Brain pericyte (primary cell): Measurements from ENCODE around the gene PER3.

Experiments
- DNase-seq: peaks from one replicate; pipeline ENCODE4 v3.0.0-alpha.2; 2012; ENCODE audit warnings: low read depth, low spot score

Gene PER3

GRCh38 chr1:7833035-7833434, 48.9 kb downstream of the PER3 start:
- DNase-seq, result no peak

GRCh38 chr1:7838714-7839113, 54.6 kb downstream of the PER3 start:
- no peak for DNase-seq

- DNase-seq, result no peak
Measured at GRCh38 chr1:7839526-7839925, 55.4 kb downstream of the PER3 start.

- DNase-seq, result no peak
Measured at GRCh38 chr1:7842517-7842916, 58.4 kb downstream of the PER3 start.

- no peak for DNase-seq
Measured at GRCh38 chr1:7845761-7846160, 61.7 kb downstream of the PER3 start.

GRCh38 chr1:7846656-7847055, 62.6 kb downstream of the PER3 start:
- no peak for DNase-seq

- DNase-seq, result no peak
Measured at GRCh38 chr1:7847599-7847998, 63.5 kb downstream of the PER3 start.

- no peak for DNase-seq
Measured at GRCh38 chr1:7850786-7851185, 66.7 kb downstream of the PER3 start.

GRCh38 chr1:7852804-7853683, 69.0 kb downstream of the PER3 start, which contains the start of gene UTS2:
Gene UTS2 (minus strand): TSS chr1:7853065. CDS start chr1:7853003, 62 bp downstream.
- no peak for DNase-seq

GRCh38 chr1:7853684-7854026, 69.6 kb downstream of the PER3 start:
- DNase-seq, result no peak

GRCh38 chr1:7856345-7856744, 72.3 kb downstream of the PER3 start:
- no peak for DNase-seq

GRCh38 chr1:7857000-7857399, 72.9 kb downstream of the PER3 start:
- no peak for DNase-seq

- DNase-seq, result no peak
Measured at GRCh38 chr1:7857985-7858384, 73.9 kb downstream of the PER3 start.

GRCh38 chr1:7859406-7859805, 75.3 kb downstream of the PER3 start:
- no peak for DNase-seq

- no peak for DNase-seq
Measured at GRCh38 chr1:7860130-7860529, 76.0 kb downstream of the PER3 start.

- no peak for DNase-seq
Measured at GRCh38 chr1:7861452-7861851, 77.4 kb downstream of the PER3 start.

- DNase-seq, result no peak
Measured at GRCh38 chr1:7862211-7863060, 78.3 kb downstream of the PER3 start.

- DNase-seq, result no peak
Measured at GRCh38 chr1:7863756-7864328, 79.8 kb downstream of the PER3 start.

GRCh38 chr1:7865978-7866377, 81.9 kb downstream of the PER3 start:
- DNase-seq, result no peak

- peak; percentile 8 for DNase-seq
Measured at GRCh38 chr1:7868070-7868780, 84.1 kb downstream of the PER3 start.

- no peak for DNase-seq
Measured at GRCh38 chr1:7869136-7869920, 85.2 kb downstream of the PER3 start.
